Bronchial epithelial cell (primary cell): ENCODE data around the gene ACADSB. TPM values are rescaled to one million over a fixed set of nuclear protein-coding genes. Genes with fewer than 3 reads are reported as not detected.
A peak's percentile ranks its signal among the peaks of the same experiment; 100 is the strongest.

ENCODE experiments used
- DNase-seq: peaks from one replicate; pipeline ENCODE4 v3.0.0-alpha.2; 2010; ENCODE audit warnings: low read depth
- FAIRE-seq: peaks from 2 replicates; lab custom pipeline; 2011; peaks lifted over from hg19 to GRCh38; lab: Jason Lieb, UNC
- H3K27me3 ChIP-seq: 2 replicates; pipeline ENCODE4 v1.5.1; 2011; ENCODE audit warnings: low read length; ENCODE audit not compliant: control insufficient read depth, insufficient read depth
- H3K36me3 ChIP-seq: 2 replicates; pipeline ENCODE4 v1.5.1; 2011; ENCODE audit warnings: low read length; ENCODE audit not compliant: control insufficient read depth, insufficient read depth
- H3K4me3 ChIP-seq: 2 replicates; pipeline ENCODE4 v1.5.1; 2011; ENCODE audit warnings: mild to moderate bottlenecking, low read depth, low read length, control low read depth
- CTCF ChIP-seq: IDR thresholded peaks from 2 replicates; pipeline ENCODE4 v1.5.1; 2011; ENCODE audit warnings: mild to moderate bottlenecking, moderate library complexity, low read length, control low read depth, inconsistent platforms; ENCODE audit not compliant: insufficient read depth, severe bottlenecking
- total RNA-seq: library from RNA; depleted of rRNA; stranded (reverse); fragments of >200 nt; gene quantifications from 2 replicates; pipeline ENCODE4 v1.2.1, GENCODE V29; 2014

ACADSB gene
- total RNA-seq, 1 donor from 2014 or later, result 3.4 TPM

DNA sequence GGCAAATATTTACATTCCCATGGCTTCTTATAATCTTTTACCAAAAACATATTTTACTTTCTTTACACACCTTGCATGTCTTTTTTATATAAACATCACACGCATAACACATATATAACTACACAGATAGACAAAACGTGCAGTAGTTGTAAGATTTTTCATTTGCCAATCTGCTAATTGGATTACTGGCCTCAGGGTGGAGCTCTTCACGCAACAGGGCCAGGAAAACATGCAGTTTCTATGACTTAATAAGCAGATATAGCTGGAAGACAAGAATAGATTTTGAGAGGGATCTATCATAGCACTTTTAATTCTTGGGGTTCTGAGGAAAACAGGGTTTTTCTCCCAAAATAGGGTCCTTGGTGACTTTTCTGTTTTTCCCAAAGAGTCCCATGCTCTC is 12.7 kb downstream of the ACADSB start:
- no peaks in the 10 kb centered on the region for H3K36me3 ChIP-seq
- peak; percentile 29 for DNase-seq
- peak; percentile 39 for TF ChIP-seq CTCF
- FAIRE-seq, result no peak
- H3K27me3 ChIP-seq, result no peaks in the 10 kb centered on the region
- H3K4me3 ChIP-seq, result no peak overlapping the region

- no peaks in the 10 kb centered on the region for H3K27me3 ChIP-seq
- FAIRE-seq, result no peak
- no peak overlapping the region for H3K4me3 ChIP-seq
- no peak for DNase-seq
- H3K36me3 ChIP-seq, result no peaks in the 10 kb centered on the region
- no peak for TF ChIP-seq CTCF
Measured at GRCh38 chr10:123024540-123024939, 15.7 kb downstream of the ACADSB start.

DNA sequence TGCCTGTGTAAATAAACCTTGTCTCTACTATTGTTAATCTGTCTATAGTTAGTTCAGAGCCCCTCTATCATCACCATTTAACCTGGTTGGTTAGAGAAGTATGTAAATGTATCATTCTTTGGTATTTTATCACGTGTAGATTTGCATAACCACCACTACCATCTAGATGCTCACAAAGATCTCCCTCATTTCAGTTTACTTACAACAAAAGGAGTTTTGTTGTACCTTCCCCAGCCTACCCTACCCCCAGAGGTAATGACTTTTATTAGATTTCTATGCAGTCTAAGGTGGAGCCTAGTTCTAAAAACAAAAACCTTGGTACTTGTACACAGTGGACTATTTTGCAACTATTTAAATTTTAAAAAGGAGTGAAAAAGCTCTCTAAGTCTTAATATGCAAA is 17.5 kb downstream of the ACADSB start:
- H3K27me3 ChIP-seq, result no peaks in the 10 kb centered on the region
- no peaks in the 10 kb centered on the region for H3K36me3 ChIP-seq
- FAIRE-seq, result no peak
- H3K4me3 ChIP-seq, result no peak overlapping the region
- DNase-seq, result no peak
- TF ChIP-seq CTCF, result no peak

GRCh38 chr10:123027861-123028260 is 19.1 kb downstream of the ACADSB start:
- H3K27me3 ChIP-seq, result no peaks in the 10 kb centered on the region
- H3K4me3 ChIP-seq, result no peak overlapping the region
- no peaks in the 10 kb centered on the region for H3K36me3 ChIP-seq
- TF ChIP-seq CTCF, result no peak
- peak; percentile 29 for DNase-seq
- FAIRE-seq, result no peak

DNA sequence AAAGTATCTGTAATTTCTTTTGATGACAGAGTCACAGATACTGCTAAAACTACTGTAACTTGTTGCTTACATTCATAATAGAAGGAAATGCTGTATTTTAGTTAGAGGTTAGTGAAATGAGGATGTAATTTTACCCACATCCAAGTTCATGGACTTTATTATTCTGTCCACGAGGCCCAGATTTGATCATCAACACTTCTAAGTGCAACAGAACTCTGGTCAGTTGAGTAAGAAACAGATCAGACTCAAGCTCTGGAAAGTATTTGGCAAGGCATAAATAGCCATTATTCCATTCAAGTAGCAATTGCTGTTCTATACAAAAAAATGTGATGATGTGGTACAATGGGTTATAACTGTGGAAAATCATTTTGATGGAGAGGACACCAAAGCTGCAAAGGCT is 22.3 kb downstream of the ACADSB start:
- H3K4me3 ChIP-seq, result no peak overlapping the region
- no peak for FAIRE-seq
- no peak for TF ChIP-seq CTCF
- no peaks in the 10 kb centered on the region for H3K36me3 ChIP-seq
- no peaks in the 10 kb centered on the region for H3K27me3 ChIP-seq
- DNase-seq, result no peak

DNA sequence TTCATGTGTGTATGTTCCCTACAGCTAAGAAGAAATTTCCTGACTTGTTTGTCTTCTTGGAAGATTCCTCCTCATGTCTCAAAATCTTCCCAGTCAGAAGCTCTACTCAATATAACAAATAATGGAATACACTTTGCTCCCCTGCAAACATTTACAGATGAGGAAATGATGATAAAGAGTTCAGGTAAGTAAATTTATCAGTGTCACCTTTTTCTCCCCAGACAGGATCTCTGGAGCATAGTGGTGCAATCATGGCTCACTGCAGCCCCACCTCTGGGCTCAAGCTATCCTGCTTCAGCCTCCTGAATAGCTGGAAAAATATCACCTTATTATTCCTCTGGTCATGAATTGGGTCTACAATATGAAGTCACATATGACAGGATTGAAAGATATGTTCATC is 25.5 kb downstream of the ACADSB start:
- Histone ChIP-seq H3K36me3 (no peaks in the 10 kb centered on the region), H3K27me3 (no peaks in the 10 kb centered on the region)

More for the DNA sequence above, 25.5 kb downstream of the ACADSB start:
- no peak for FAIRE-seq
- no peak overlapping the region for H3K4me3 ChIP-seq
- DNase-seq, result no peak
- no peak for TF ChIP-seq CTCF
